Globus pallidus (tissue), 1 donor: Measurements from ENCODE around the gene CCL22.
"Not testable (repeated sequence)": the region's sequence is repeated elsewhere in the genome, so short reads cannot be mapped to it uniquely, and the experiment has no call there.

Experiments used
- DNase-seq: peaks from one replicate; pipeline ENCODE4 v3.0.0-alpha.2; 2015; ENCODE audit warnings: low spot score

The CCL22 gene

GRCh38 chr16:57394444-57394843, 35.9 kb downstream of the CCL22 start:
- no peak for DNase-seq

GRCh38 chr16:57395026-57395425, 36.4 kb downstream of the CCL22 start:
- DNase-seq, result no peak

GRCh38 chr16:57396786-57397185, 38.2 kb downstream of the CCL22 start:
- no peak for DNase-seq

- not testable (repeated sequence) for DNase-seq
Observed at GRCh38 chr16:57397493-57397892, 38.9 kb downstream of the CCL22 start.

GRCh38 chr16:57401943-57402640, 43.5 kb downstream of the CCL22 start:
- DNase-seq, result no peak

GRCh38 chr16:57403965-57404817, 45.6 kb downstream of the CCL22 start, which contains the start of gene CCL17:
Gene CCL17, plus strand, starts transcription at chr16:57404767. Its CDS starts 9,166 bp downstream, at chr16:57413933.
- no peak for DNase-seq

- DNase-seq, result no peak
Observed at GRCh38 chr16:57405097-57405496, 46.5 kb downstream of the CCL22 start.

- no peak for DNase-seq
Observed at GRCh38 chr16:57406881-57407280, 48.3 kb downstream of the CCL22 start.

- DNase-seq, result no peak
Observed at GRCh38 chr16:57407521-57408353, 49.2 kb downstream of the CCL22 start.

- peak; percentile 32 for DNase-seq
Observed at GRCh38 chr16:57409065-57409464, 50.5 kb downstream of the CCL22 start.

- DNase-seq, result no peak
Observed at GRCh38 chr16:57409870-57410587, 51.4 kb downstream of the CCL22 start.

GRCh38 chr16:57411362-57411976, 52.9 kb downstream of the CCL22 start:
- no peak for DNase-seq

- DNase-seq, result no peak
Observed at GRCh38 chr16:57412584-57412983, 54.0 kb downstream of the CCL22 start.

- DNase-seq, result no peak
Observed at GRCh38 chr16:57413301-57413730, 54.7 kb downstream of the CCL22 start.

GRCh38 chr16:57413733-57414132, 55.1 kb downstream of the CCL22 start:
- no peak for DNase-seq
